Esophagus squamous epithelium (tissue), 4 donors: ENCODE results near the gene SAMD9.

Source experiments
- CTCF ChIP-seq, 6 experiments: fragments of 450-650 bp in 4 of 6; fragments of 200-600 bp in 2 of 6; sonication (generic) in 2 of 6; IDR thresholded peaks; one replicate each; pipeline ENCODE4 v1.5.1; 2016 to 2019; ENCODE audit warnings: antibody characterized with exemption in 6 of 6, mild to moderate bottlenecking in 4 of 6, moderate library complexity in 4 of 6
- POLR2A ChIP-seq, 4 donors: fragments of 450-650 bp; IDR thresholded peaks; one replicate each; pipeline ENCODE4 v1.6.1; 2017; ENCODE audit warnings: antibody characterized with exemption in 4 of 4, mild to moderate bottlenecking in 4 of 4, moderate library complexity in 3 of 4

- TF ChIP-seq CTCF (IDR thresholded peaks at IDR 0.05): no peak
- peak in 1 of 4 donors; percentile 67 for TF ChIP-seq POLR2A (IDR thresholded peaks at IDR 0.05)
These were observed at the start of gene SAMD9 for GRCh38 chr7:93117852-93118530.
